Retinal pigment epithelial cell (primary cell): ENCODE results near the gene TSPAN8.
"Not testable (repeated sequence)": the region's sequence is repeated elsewhere in the genome, so short reads cannot be mapped to it uniquely, and the experiment has no call there.

Experiments used
- DNase-seq: peaks from one replicate; pipeline ENCODE4 v3.0.0-alpha.2; 2010; ENCODE audit warnings: low read depth
- H3K4me3 ChIP-seq: 2 replicates; pipeline ENCODE4 v1.5.1; 2011; ENCODE audit warnings: mild to moderate bottlenecking, low read length, control low read depth, moderate library complexity
- TF ChIP-seq, protein P1 (sequence below): conservative IDR thresholded peaks from 2 replicates; pipeline ENCODE4 v1.5.1; 2011; ENCODE audit warnings: low read depth, low read length, control low read depth, inconsistent platforms

TSPAN8 gene

DNA sequence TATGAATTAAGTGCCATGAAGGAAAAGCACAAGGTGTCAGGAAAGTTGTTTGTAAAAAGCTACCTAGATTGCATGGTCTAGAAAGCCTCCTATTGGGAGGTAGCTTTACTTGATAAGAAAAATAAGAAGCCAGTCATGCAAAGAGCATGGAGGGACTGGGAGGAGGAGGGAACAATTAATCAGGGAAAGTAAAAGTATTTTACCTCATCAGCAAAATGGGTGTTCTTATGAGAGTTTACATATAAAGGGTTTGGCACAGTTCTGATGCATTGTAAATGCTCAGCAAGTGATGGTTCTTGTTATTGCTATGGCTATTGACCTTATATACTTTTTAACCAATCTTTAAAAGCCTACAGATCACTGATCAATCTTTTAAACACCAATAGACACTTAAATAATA is 17.0 kb upstream of the TSPAN8 start:
- H3K4me3 ChIP-seq: no peak overlapping the region
- DNase-seq: no peak
- TF ChIP-seq, protein P1, sequence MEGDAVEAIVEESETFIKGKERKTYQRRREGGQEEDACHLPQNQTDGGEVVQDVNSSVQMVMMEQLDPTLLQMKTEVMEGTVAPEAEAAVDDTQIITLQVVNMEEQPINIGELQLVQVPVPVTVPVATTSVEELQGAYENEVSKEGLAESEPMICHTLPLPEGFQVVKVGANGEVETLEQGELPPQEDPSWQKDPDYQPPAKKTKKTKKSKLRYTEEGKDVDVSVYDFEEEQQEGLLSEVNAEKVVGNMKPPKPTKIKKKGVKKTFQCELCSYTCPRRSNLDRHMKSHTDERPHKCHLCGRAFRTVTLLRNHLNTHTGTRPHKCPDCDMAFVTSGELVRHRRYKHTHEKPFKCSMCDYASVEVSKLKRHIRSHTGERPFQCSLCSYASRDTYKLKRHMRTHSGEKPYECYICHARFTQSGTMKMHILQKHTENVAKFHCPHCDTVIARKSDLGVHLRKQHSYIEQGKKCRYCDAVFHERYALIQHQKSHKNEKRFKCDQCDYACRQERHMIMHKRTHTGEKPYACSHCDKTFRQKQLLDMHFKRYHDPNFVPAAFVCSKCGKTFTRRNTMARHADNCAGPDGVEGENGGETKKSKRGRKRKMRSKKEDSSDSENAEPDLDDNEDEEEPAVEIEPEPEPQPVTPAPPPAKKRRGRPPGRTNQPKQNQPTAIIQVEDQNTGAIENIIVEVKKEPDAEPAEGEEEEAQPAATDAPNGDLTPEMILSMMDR: no peak

DNA sequence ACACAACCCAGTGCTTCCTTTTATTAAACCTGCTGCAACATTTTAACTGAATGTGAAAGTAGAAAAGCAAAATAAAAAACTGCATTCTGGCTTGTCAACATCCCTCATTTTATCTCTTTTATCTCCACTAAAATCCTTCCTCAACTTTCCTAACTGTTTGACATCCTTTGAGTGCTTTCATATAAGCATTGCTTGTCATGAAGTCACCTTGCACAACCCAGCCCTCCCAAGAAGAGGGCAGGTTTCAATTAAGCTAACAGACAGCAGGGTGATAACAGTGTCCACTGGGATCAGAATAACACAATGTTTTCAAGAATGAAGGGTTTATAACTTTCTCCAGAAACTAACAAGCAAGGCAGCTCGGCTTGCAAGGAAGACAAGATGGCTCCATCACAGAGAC is 16.3 kb upstream of the TSPAN8 start:
- TF ChIP-seq, protein P1: no peak
- DNase-seq: no peak
- H3K4me3 ChIP-seq: no peak overlapping the region

DNA sequence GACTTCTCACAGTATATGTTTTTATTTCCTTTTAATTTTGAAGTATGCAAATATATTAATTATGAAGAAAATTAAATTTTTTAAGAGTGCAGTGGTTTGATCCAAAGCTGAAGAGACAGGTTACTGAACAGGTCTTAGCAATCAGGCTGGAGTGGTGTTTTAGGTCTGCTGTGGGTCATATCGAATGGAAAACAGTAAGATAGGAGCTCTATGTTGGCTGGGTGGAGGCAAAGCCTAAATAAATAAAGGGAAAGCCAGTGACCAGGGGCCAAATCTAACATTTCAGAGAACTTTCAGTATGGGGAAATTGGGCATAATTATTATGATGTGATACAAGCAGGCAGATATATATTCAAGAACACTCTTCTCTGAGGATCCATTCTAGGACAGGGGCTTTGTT is 12.7 kb upstream of the TSPAN8 start:
- no peak overlapping the region for H3K4me3 ChIP-seq
- TF ChIP-seq, protein P1: no peak
- DNase-seq: no peak

DNA sequence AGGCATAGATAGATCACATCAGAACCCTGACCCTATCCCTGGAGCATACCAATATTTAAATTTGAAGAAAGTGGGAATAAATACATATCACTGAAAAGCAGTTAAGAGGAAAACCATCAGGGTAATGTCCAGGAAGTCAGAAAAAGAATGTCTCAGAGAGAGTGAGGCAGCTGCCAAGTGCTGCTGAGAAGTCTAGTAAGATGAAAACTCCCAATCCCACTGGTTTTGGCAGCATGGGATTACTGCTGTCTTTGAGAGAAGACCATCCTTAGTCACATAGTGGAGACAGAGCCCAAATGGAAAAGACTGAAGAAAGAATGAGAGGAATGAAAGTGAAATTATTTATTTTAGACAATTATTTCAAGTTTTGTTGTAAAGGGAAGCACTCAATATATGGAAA is 11.5 kb upstream of the TSPAN8 start:
- DNase-seq: no peak
- no peak overlapping the region for H3K4me3 ChIP-seq
- TF ChIP-seq, protein P1: no peak

DNA sequence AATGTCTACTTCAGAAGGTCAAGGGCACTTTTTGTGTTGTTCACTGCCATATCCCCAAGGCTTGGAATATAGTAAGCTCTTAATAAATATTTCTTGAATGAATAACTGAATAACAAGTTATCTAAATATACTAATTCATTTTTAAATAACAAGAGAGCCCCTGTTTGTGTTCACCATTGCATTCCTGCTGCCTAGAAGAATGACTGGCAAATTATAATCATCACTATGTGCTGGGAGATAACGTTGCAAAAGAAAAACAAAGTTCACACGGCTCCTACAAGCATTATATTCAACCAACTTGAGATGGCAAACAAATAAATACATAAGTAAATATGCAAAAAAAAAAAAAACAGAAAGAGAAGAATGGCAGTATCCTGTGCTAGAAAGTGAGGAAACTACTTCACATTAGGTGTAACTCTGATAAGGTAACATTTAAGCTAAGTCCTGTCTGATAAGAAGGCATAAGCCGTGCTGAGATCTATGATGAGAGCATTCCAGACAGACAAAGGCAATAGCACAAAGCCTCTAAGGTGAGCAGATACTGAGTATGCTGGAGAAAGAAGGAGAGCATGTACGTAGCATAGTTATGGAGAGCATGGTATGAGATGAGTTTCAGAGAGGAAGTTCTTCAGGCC is 9.2 kb upstream of the TSPAN8 start:
- no peak overlapping the region for H3K4me3 ChIP-seq
- TF ChIP-seq, protein P1: no peak
- DNase-seq: no peak

DNA sequence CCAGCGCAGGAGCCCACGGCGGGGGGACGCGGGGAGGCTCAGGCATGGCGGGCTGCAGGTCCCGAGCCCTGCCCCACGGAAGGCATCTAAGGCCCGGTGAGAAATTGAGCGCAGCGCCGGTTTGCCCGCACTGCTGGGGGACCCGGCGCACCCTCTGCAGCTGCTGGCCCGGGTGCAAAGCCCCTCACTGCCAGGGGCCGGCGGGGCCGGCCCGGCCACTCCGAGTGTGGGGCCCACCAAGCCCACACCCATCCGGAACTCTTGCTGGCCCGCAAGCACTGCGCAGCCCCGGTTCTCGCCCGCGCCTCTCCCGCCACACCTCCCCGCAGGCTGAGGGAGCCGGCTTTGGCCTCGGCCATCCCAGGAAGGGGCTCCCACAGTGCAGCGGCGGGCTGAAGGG is 8.5 kb upstream of the TSPAN8 start:
- TF ChIP-seq, protein P1: no peak
- H3K4me3 ChIP-seq: no peak overlapping the region
- no peak for DNase-seq

DNA sequence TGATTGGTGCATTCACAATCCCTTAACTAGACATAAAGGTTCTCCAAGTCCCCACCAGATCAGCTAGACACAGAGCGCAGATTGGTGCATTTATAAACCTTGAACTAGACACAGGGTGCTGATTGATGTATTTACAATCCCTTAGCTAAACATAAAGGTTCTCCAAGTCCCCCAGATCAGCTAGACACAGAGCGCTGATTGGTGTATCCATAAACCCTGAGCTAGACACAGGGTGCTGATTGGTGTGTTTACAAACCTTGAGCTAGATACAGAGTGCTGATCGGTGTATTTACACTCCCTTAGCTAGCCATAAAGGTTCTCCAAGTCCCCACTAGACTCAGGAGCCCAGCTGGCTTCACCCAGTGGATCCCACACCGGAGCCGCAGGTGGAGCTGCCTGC is 8.0 kb upstream of the TSPAN8 start:
- not testable (repeated sequence) for H3K4me3 ChIP-seq, DNase-seq
